C4-2B (cell line): ENCODE measurements around the gene KAZN.

Experiments
- CTCF ChIP-seq: fragments of 450-650 bp; conservative IDR thresholded peaks from 2 replicates; pipeline ENCODE4 v1.5.1; 2017; ENCODE audit warnings: mild to moderate bottlenecking
- ZFX ChIP-seq: fragments of 450-650 bp; IDR thresholded peaks from 2 replicates; pipeline ENCODE4 v1.6.1; 2017

DNA sequence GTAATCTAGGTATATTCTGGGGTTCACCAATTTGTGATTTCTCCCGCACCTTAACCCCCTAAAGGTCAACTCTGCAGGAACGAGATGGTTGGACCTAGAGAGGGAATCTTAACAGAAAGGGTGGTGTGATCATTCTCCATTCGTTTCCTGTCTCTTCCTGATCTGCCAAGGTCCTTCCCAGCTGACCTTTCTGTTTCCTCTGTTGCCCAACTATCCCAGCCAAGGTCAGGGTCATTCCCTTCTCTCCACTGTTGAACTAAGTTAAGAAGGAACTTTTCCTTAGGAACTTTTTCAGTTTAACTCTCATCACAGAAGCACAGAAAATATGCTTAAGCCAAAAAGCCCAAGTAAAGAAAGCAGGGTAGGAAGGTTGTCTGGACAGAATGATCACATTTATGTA is 49.3 kb downstream of the KAZN start:
- no peak for TF ChIP-seq CTCF
- TF ChIP-seq ZFX, result no peak
